Smooth muscle cell (in vitro differentiated cells): Measurements from ENCODE around the gene CATSPER3. TPM values are rescaled to one million over a fixed set of nuclear protein-coding genes. Genes with fewer than 3 reads are reported as not detected.

ENCODE experiments used
- DNase-seq: peaks from one replicate; lab custom pipeline; 2025; ENCODE audit not compliant: unreplicated experiment; lab: John Stamatoyannopoulos, UW
- H2AFZ ChIP-seq: fragments of 200-600 bp; sonication (generic); 2 replicates; pipeline ENCODE4 v1.6.0; 2016; ENCODE audit warnings: antibody characterized with exemption, low read depth, mild to moderate bottlenecking
- H3F3A ChIP-seq: fragments of 200-600 bp; sonication (generic); 2 replicates; pipeline ENCODE4 v1.6.0; 2017; ENCODE audit warnings: antibody characterized with exemption, low read depth
- H3K27ac ChIP-seq: fragments of 200-600 bp; sonication (generic); 2 replicates; pipeline ENCODE4 v1.5.1; 2016; ENCODE audit warnings: low read depth, mild to moderate bottlenecking
- H3K27me3 ChIP-seq: fragments of 200-600 bp; sonication (generic); 2 replicates; pipeline ENCODE4 v1.6.1; 2016; ENCODE audit warnings: low read depth, mild to moderate bottlenecking
- H3K36me3 ChIP-seq: fragments of 200-600 bp; sonication (generic); 2 replicates; pipeline ENCODE4 v1.5.1; 2016; ENCODE audit warnings: low read depth
- H3K4me1 ChIP-seq: fragments of 200-600 bp; sonication (generic); 2 replicates; pipeline ENCODE4 v1.5.1; 2016; ENCODE audit warnings: low read depth
- H3K4me2 ChIP-seq: fragments of 200-600 bp; sonication (generic); 2 replicates; pipeline ENCODE4 v1.6.0; 2016; ENCODE audit warnings: mild to moderate bottlenecking
- H3K4me3 ChIP-seq: fragments of 200-600 bp; sonication (generic); 2 replicates; pipeline ENCODE4 v1.5.1; 2016; ENCODE audit warnings: mild to moderate bottlenecking
- H3K79me2 ChIP-seq: fragments of 200-600 bp; sonication (generic); 2 replicates; pipeline ENCODE4 v1.6.0; 2016; ENCODE audit warnings: low read depth, mild to moderate bottlenecking
- H3K9ac ChIP-seq: fragments of 200-600 bp; sonication (generic); 2 replicates; pipeline ENCODE4 v1.6.0; 2016; ENCODE audit warnings: low read depth
- H3K9me3 ChIP-seq: fragments of 200-600 bp; sonication (generic); replicated peaks from 2 replicates; pipeline ENCODE4 v1.5.1; 2016; ENCODE audit warnings: low read depth
- H4K20me1 ChIP-seq: fragments of 200-600 bp; sonication (generic); 2 replicates; pipeline ENCODE4 v1.6.0; 2016; ENCODE audit warnings: low read depth
- WGBS: methylation state at CpG from one replicate; pipeline ENCODE4 v1.1.7; 2016; ENCODE audit warnings: low lambda C conversion rate; 5-methylcytosine and 5-hydroxymethylcytosine counted together
- polyA plus RNA-seq: library from polyadenylated mRNA; unstranded; fragments of >200 nt; fragmentation: Nextera tagmentation; extraction: Ambion mirVana; gene quantifications from 2 replicates; pipeline ENCODE4 v1.2.1, GENCODE V29; 2016
- total RNA-seq: library from RNA; depleted of rRNA; stranded (reverse); fragments of >200 nt; gene quantifications from 2 replicates; pipeline ENCODE4 v1.2.3, GENCODE V29; 2014
- TF ChIP-seq, protein P1 (sequence below): fragments of 200-600 bp; sonication (generic); IDR thresholded peaks from 2 replicates; pipeline ENCODE4 v1.5.1; 2017; ENCODE audit warnings: borderline replicate concordance, mild to moderate bottlenecking, antibody characterized with exemption; ENCODE audit not compliant: insufficient read depth, poor library complexity, severe bottlenecking

CATSPER3 gene
- total and polyA plus RNA-seq, 2 experiments from 2014 or later = not detected

DNA sequence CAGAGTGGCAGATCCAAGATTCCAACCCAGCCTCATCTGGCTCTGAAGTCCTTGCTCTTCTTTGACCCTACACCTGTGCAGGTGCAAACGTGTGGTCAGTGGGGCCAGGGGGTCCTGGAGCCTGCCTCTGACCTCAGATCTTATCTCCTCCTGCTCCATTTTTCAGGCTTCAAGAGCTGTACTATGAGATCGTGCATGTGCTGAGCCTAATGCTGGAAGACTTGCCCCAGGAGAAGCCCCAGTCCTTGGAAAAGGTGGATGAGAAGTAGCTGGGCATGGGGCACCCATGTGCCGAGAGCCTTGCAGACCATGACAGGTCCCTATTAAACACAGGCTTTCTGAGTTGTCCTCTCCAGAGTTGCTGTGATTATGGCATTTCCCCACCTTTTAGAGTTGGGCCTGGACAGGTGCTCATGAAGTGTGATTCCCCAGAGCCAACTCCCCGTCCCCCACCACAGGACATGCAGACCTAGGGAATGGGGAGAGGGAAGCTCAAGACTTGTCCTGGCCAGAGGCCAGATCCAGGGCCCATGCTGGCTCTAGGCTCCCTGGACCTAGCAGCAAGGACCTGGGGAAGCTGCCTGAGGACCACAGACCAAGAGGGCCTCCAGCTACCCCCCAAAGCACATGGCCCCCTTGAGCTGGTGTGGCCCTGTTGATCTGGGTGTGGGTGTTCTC, 43.8 kb downstream of the CATSPER3 start:
- TF ChIP-seq, protein P1, sequence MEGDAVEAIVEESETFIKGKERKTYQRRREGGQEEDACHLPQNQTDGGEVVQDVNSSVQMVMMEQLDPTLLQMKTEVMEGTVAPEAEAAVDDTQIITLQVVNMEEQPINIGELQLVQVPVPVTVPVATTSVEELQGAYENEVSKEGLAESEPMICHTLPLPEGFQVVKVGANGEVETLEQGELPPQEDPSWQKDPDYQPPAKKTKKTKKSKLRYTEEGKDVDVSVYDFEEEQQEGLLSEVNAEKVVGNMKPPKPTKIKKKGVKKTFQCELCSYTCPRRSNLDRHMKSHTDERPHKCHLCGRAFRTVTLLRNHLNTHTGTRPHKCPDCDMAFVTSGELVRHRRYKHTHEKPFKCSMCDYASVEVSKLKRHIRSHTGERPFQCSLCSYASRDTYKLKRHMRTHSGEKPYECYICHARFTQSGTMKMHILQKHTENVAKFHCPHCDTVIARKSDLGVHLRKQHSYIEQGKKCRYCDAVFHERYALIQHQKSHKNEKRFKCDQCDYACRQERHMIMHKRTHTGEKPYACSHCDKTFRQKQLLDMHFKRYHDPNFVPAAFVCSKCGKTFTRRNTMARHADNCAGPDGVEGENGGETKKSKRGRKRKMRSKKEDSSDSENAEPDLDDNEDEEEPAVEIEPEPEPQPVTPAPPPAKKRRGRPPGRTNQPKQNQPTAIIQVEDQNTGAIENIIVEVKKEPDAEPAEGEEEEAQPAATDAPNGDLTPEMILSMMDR = no peak
- WGBS = 89% methylated on average over 4 of the region's 4 CpGs

DNA sequence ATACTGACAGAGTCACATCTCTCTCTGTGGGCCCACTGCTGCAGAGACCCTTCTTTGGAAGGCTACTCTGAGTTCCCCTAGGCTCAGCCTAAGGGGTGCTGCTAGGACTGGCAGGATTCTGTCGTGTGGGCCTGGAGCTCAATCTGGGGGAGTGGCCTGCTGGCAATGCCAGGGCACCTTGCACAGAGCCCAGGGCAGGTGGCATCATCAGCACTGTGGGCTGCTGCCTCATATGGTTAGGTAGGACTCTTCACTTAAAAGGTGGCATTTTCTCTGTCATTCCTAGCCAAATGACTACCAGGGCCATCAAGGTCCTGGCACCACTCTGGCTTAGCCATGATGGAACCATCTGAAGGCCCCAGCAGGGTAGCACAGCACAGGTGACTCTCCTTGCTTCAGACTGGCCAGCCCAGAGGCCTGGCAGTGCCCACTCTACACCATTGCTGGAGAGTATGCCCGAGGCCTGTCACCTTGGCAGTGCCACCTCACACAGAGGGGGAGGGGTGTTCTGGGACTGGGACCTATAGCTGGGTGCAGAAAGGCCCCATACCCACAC, 44.4 kb downstream of the CATSPER3 start:
- WGBS = 96% methylated on average over 2 of the region's 2 CpGs
- Histone ChIP-seq H3K27me3 (no peaks in the 10 kb centered on the region), H3K79me2 (peaks cover 3% of the 10 kb centered on the region), H3K4me3 (no peak overlapping the region), H3K4me1 (no peaks in the 10 kb centered on the region), H3K36me3 (no peaks in the 10 kb centered on the region), H4K20me1 (peaks cover 2% of the 10 kb centered on the region), H3K4me2 (no peak overlapping the region), H3F3A (no peaks in the 10 kb centered on the region), H3K9me3 (no peaks in the 10 kb centered on the region), H3K9ac (no peak overlapping the region), H2AFZ (no peak overlapping the region), H3K27ac (no peak overlapping the region)
- TF ChIP-seq, protein P1 = no peak
- DNase-seq = no peak

More for the DNA sequence above, 43.8 kb downstream of the CATSPER3 start:
- Histone ChIP-seq H4K20me1 (no peaks in the 10 kb centered on the region), H3K27ac (no peak overlapping the region), H3K27me3 (no peaks in the 10 kb centered on the region), H3K9me3 (no peaks in the 10 kb centered on the region), H3K4me3 (no peak overlapping the region), H3K4me1 (no peaks in the 10 kb centered on the region), H3K36me3 (no peaks in the 10 kb centered on the region), H3F3A (no peaks in the 10 kb centered on the region), H3K9ac (no peak overlapping the region), H2AFZ (no peak overlapping the region), H3K79me2 (peaks cover 3% of the 10 kb centered on the region), H3K4me2 (no peak overlapping the region)
- no peak for DNase-seq

DNA sequence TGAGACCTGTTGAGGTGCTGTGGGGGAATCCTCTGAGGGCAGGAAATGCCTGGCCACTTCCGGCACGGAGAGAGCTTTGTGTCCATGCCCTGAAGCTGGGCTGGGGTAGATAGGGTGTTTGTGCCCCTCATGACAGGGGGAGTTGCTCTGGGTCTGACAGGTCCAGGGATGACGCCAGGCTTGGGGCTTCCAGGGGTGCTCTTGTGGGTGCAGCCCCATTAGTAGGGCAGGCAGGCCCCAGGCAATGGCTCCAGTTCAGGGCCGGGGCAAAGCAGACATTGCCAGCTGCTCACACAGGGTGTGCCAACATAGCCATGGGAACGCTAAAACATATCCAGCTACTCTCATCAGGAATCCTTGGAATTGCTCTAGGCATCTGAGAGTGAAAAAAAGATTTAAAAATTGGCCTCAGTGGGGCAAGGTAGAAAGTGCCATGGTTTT, 45.3 kb downstream of the CATSPER3 start:
- H3F3A ChIP-seq = no peaks in the 10 kb centered on the region
- H2AFZ ChIP-seq = no peak overlapping the region
- DNase-seq = no peak
- peaks cover 3% of the 10 kb centered on the region for H3K79me2 ChIP-seq
- WGBS = 95% methylated on average over 5 of the region's 5 CpGs
- no peak overlapping the region for H3K4me3 ChIP-seq
- H3K4me1 ChIP-seq = no peaks in the 10 kb centered on the region
- peaks cover 3% of the 10 kb centered on the region for H4K20me1 ChIP-seq
- no peaks in the 10 kb centered on the region for H3K9me3 ChIP-seq
- no peaks in the 10 kb centered on the region for H3K27me3 ChIP-seq
- no peaks in the 10 kb centered on the region for H3K36me3 ChIP-seq
- TF ChIP-seq, protein P1 = no peak
- H3K9ac ChIP-seq = no peak overlapping the region
- H3K27ac ChIP-seq = no peak overlapping the region
- no peak overlapping the region for H3K4me2 ChIP-seq
